MM.1S (cell line): ENCODE data around the gene OR2AJ1.

Experiments used
- EZH2 ChIP-seq: fragments of 300-600 bp; sonication (generic); optimal IDR thresholded peaks from 2 replicates; pipeline ENCODE3; 2017; ENCODE audit warnings: low read depth, mild to moderate bottlenecking, antibody characterized with exemption, low read length, mixed read lengths
- EZH2phosphoT487 ChIP-seq: fragments of 300-600 bp; sonication (generic); IDR thresholded peaks from 2 replicates; pipeline ENCODE4 v1.6.1; 2018; ENCODE audit warnings: antibody characterized with exemption, low read length
- TF ChIP-seq, protein P1 (sequence below): fragments of 300-600 bp; sonication (generic); IDR thresholded peaks from 2 replicates; pipeline ENCODE4 v1.5.1; 2016; ENCODE audit warnings: antibody characterized with exemption, low read length, mixed read lengths

DNA sequence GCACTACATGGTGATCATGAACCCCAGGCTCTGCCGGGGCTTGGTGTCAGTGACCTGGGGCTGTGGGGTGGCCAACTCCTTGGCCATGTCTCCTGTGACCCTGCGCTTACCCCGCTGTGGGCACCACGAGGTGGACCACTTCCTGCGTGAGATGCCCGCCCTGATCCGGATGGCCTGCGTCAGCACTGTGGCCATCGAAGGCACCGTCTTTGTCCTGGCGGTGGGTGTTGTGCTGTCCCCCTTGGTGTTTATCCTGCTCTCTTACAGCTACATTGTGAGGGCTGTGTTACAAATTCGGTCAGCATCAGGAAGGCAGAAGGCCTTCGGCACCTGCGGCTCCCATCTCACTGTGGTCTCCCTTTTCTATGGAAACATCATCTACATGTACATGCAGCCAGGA lies 28.7 kb upstream of the OR2AJ1 start:
- TF ChIP-seq, protein P1, sequence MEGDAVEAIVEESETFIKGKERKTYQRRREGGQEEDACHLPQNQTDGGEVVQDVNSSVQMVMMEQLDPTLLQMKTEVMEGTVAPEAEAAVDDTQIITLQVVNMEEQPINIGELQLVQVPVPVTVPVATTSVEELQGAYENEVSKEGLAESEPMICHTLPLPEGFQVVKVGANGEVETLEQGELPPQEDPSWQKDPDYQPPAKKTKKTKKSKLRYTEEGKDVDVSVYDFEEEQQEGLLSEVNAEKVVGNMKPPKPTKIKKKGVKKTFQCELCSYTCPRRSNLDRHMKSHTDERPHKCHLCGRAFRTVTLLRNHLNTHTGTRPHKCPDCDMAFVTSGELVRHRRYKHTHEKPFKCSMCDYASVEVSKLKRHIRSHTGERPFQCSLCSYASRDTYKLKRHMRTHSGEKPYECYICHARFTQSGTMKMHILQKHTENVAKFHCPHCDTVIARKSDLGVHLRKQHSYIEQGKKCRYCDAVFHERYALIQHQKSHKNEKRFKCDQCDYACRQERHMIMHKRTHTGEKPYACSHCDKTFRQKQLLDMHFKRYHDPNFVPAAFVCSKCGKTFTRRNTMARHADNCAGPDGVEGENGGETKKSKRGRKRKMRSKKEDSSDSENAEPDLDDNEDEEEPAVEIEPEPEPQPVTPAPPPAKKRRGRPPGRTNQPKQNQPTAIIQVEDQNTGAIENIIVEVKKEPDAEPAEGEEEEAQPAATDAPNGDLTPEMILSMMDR: no peak
- TF ChIP-seq EZH2 (no peak), EZH2phosphoT487 (no peak)
